Esophagus (tissue), 2 donors: ENCODE measurements around the gene LPGAT1. TPM values are rescaled to one million over a fixed set of nuclear protein-coding genes. Genes with fewer than 3 reads are reported as not detected.

Experiments
- H3K27ac ChIP-seq, 2 donors: one replicate each; pipeline ENCODE4 v1.5.1; 2013; ENCODE audit warnings: low read depth in 2 of 2, mild to moderate bottlenecking in 2 of 2, inconsistent platforms in 1 of 2, low read length in 1 of 2, moderate library complexity in 1 of 2
- H3K27me3 ChIP-seq, 2 donors: one replicate each; pipeline ENCODE4 v1.6.1; 2013; ENCODE audit warnings: low read length in 2 of 2, control low read depth in 1 of 2, mild to moderate bottlenecking in 1 of 2; ENCODE audit not compliant: insufficient read depth in 2 of 2, control insufficient read depth in 1 of 2
- H3K36me3 ChIP-seq, 2 donors: one replicate each; pipeline ENCODE4 v1.6.1; 2013; ENCODE audit warnings: low read length in 1 of 2; ENCODE audit not compliant: control insufficient read depth in 2 of 2, insufficient read depth in 2 of 2
- H3K4me1 ChIP-seq, 2 donors: one replicate each; pipeline ENCODE4 v1.6.1; 2013; ENCODE audit warnings: low read length in 1 of 2; ENCODE audit not compliant: control insufficient read depth in 2 of 2, insufficient read depth in 2 of 2
- H3K4me3 ChIP-seq, 2 donors: one replicate each; pipeline ENCODE4 v1.5.1; 2013; ENCODE audit warnings: low read length in 2 of 2, mild to moderate bottlenecking in 2 of 2, low read depth in 1 of 2, moderate library complexity in 1 of 2
- H3K9me3 ChIP-seq, 2 donors: one replicate each; pipeline ENCODE4 v1.6.1; 2013; ENCODE audit warnings: mild to moderate bottlenecking in 2 of 2, low read depth in 1 of 2, low read length in 1 of 2, moderate library complexity in 1 of 2; ENCODE audit not compliant: control insufficient read depth in 2 of 2, insufficient read depth in 1 of 2
- WGBS, 2 donors: extraction: QIAGEN DNeasy Blood & Tissue Kit; methylation state at CpG; one replicate each; pipeline ENCODE4 v1.1.7; 2013; 5-methylcytosine and 5-hydroxymethylcytosine counted together
- polyA plus RNA-seq, 2 donors: library from polyadenylated mRNA; stranded (reverse); fragments of 200-250 nt; gene quantifications; one replicate each; pipeline ENCODE4 v1.2.3, GENCODE V29; 2013
- donor health status: healthy with polysubstance abuse.
- donor health status: Bipolar disorder and iron deficiency.

LPGAT1 gene
- polyA plus RNA-seq, 2 donors: 3.1 to 3.7 TPM

DNA sequence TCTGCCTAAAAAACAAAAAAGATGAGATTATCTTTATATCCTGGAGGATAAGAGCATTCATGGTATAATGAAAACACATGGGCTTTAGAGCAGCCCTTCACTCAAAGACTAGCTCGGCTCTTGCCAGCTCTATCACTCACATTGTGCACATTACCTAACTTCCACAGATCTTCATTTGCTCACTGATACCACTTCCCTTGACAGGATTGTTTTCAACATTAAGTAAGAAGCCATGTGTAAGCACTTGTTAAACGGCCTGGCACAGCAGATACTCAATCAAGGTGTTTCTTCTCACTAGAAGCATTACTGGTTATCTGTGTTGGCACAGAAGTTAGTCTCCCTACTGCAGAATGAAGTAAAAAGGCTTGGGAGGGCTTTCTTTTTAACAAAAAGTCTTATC, 18.7 kb downstream of the LPGAT1 start:
- Histone ChIP-seq H3K9me3 (no peaks in the 10 kb centered on the region), H3K4me1 (no peaks in the 10 kb centered on the region), H3K27ac (no peak overlapping the region), H3K27me3 (no peaks in the 10 kb centered on the region), H3K36me3 (no peaks in the 10 kb centered on the region), H3K4me3 (no peak overlapping the region)
- WGBS, 2 donors: 60 to 64% methylated on average over 2 of the region's 2 CpGs

DNA sequence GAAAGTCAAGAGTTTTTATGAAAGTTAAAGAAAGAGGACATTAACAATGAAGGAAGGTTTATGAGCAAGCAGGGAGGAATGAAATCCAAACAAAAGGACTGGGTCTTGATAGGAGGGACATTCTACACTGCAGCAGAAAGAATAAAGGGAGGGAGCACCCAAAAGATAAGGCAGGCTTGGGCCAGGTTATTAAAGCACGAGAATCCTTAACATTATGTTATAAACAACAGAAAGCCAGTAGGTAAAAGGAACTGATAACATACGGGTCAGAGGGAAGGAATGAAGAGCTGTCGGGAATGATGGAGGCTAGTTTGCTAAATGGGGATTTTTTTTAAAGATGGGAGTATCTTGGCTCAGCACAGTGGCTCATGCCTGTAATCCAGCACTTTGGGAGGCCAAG, 19.4 kb downstream of the LPGAT1 start:
- WGBS, 2 donors: 84 to 85% methylated on average over 3 of the region's 3 CpGs
- Histone ChIP-seq H3K4me3 (no peak overlapping the region), H3K9me3 (no peaks in the 10 kb centered on the region), H3K36me3 (no peaks in the 10 kb centered on the region), H3K4me1 (no peaks in the 10 kb centered on the region), H3K27me3 (no peaks in the 10 kb centered on the region), H3K27ac (no peak overlapping the region)

DNA sequence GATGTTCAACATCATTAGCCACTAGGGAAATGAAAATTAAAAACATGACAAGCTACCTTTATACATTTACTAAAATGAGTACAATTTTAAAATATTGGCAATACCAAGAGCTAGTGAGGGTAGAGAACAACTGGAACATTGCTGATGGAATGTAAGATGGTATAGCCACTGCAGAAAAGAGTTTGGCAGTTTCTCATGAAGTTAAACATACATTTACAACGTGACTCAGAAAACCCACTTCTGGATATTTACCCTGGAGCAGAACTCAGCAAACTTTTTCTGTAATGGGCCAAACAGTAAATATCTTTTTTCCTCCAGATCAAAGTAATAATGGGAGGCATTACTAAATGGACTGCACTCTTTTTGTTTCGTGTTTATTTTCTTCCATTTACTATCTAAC, 22.1 kb downstream of the LPGAT1 start:
- H3K36me3 ChIP-seq: no peaks in the 10 kb centered on the region
- 61 to 75% methylated on average over 2 of the region's 2 CpGs for WGBS, 2 donors

DNA sequence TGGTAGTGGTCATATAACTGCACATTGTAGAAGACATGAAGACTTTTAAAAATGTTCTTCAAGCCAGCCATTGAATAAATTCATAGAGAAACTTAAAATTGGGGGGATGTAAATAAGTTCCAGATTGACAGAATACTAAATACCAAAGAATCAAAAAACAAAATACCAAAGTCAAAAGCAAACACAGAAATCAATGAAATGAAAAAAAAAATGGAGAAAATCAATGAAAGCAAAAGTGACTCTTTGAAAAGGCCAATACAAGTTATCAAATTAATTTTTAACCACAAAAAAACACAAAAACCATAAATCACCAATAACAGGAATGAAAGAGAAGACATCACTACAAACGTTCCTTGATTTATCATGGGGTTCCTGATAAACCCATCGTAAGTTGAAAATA, 25.6 kb downstream of the LPGAT1 start:
- 81 to 89% methylated on average over 2 of the region's 2 CpGs for WGBS, 2 donors
- Histone ChIP-seq H3K4me1 (no peaks in the 10 kb centered on the region), H3K27ac (no peak overlapping the region), H3K27me3 (no peaks in the 10 kb centered on the region), H3K4me3 (no peak overlapping the region), H3K9me3 (no peaks in the 10 kb centered on the region), H3K36me3 (no peaks in the 10 kb centered on the region)

More for the DNA sequence above, 22.1 kb downstream of the LPGAT1 start:
- H3K27ac ChIP-seq: no peak overlapping the region
- H3K4me3 ChIP-seq: no peak overlapping the region
- H3K9me3 ChIP-seq: no peaks in the 10 kb centered on the region
- no peaks in the 10 kb centered on the region for H3K27me3 ChIP-seq
- no peaks in the 10 kb centered on the region for H3K4me1 ChIP-seq

DNA sequence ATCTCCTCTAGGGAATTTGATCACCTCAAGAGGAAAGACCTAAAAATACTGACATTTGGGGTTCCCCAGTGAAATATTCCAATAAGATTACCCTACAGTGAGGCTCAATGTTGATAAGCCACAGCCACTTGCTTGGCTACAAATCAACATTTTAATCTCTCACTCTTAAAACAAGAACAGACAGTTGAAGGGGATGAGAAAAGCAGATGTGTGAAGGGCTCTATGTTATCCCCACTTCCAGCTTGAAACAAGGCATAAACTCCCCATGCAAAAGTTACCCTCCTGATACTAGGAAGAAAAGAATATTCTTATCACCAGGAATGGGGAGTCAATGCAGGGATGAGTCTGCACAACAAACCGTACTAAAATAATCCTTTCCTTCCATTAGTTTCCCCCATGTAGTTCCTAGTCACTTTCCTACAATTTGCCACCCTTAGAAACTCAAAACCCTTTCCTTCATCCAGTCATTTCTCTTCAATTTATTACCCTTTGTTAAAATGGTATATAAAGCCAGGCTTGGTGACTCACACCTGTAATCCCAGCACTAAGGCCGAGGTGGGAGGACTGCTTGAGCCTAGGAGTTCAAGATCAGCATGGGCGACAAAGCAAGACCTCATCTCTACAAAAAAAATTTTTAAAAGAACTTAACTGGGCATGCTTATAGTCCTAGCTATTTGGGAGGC, 29.5 kb downstream of the LPGAT1 start:
- H3K4me1 ChIP-seq: no peaks in the 10 kb centered on the region
- no peaks in the 10 kb centered on the region for H3K27me3 ChIP-seq
- no peak overlapping the region for H3K4me3 ChIP-seq
- 87 to 93% methylated on average over 3 of the region's 3 CpGs for WGBS, 2 donors
- no peaks in the 10 kb centered on the region for H3K9me3 ChIP-seq
- H3K27ac ChIP-seq: no peak overlapping the region
- H3K36me3 ChIP-seq: no peaks in the 10 kb centered on the region

DNA sequence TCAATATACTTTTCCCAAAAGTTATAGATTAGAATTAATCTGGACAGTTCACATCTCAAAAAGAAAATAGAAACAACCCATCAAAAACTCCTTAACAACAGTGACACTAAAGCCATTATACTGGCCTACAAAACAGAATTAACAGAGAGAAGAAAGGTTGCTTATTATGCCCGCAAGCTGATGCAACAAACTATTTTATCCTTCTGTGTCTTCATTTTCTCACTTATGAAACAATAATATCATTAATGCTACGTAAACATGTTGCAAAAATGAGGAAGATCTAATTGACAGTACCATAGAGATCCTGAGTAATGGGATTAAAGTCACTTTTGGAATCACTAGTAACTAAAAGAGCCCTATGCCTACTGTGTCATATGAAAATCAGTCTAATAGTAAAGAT, 32.6 kb downstream of the LPGAT1 start:
- no peaks in the 10 kb centered on the region for H3K4me1 ChIP-seq
- no peaks in the 10 kb centered on the region for H3K9me3 ChIP-seq
- no peaks in the 10 kb centered on the region for H3K36me3 ChIP-seq
- no peak overlapping the region for H3K27ac ChIP-seq
- H3K4me3 ChIP-seq: no peak overlapping the region
- 68 to 71% methylated on average over 2 of the region's 2 CpGs for WGBS, 2 donors
- H3K27me3 ChIP-seq: no peaks in the 10 kb centered on the region

DNA sequence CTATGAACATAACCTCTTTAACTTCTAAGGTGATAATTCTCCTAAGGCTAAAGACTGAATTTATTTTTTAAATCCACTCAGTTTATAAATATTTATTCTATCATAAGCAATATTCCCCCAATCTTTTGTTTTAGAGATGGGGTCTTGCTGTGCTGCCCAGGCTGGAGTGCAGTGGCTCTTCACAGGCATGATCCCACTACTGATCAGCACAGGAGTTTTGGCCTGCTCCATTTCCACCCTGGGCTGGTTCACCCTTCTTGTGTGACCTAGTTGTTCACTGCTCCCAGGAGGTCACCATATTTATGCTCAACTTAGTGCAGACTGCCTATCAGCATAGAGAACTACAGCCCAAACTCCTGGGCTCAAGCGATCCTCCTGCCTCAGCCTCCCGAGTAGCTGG, 38.6 kb downstream of the LPGAT1 start:
- H3K36me3 ChIP-seq: peaks cover 0 to 2% of the 10 kb centered on the region in 2 donors
- 96 to 100% methylated on average over 2 of the region's 2 CpGs for WGBS, 2 donors
- no peak overlapping the region for H3K27ac ChIP-seq
- no peaks in the 10 kb centered on the region for H3K27me3 ChIP-seq
- no peak overlapping the region for H3K4me3 ChIP-seq
- no peaks in the 10 kb centered on the region for H3K4me1 ChIP-seq
- H3K9me3 ChIP-seq: no peaks in the 10 kb centered on the region

DNA sequence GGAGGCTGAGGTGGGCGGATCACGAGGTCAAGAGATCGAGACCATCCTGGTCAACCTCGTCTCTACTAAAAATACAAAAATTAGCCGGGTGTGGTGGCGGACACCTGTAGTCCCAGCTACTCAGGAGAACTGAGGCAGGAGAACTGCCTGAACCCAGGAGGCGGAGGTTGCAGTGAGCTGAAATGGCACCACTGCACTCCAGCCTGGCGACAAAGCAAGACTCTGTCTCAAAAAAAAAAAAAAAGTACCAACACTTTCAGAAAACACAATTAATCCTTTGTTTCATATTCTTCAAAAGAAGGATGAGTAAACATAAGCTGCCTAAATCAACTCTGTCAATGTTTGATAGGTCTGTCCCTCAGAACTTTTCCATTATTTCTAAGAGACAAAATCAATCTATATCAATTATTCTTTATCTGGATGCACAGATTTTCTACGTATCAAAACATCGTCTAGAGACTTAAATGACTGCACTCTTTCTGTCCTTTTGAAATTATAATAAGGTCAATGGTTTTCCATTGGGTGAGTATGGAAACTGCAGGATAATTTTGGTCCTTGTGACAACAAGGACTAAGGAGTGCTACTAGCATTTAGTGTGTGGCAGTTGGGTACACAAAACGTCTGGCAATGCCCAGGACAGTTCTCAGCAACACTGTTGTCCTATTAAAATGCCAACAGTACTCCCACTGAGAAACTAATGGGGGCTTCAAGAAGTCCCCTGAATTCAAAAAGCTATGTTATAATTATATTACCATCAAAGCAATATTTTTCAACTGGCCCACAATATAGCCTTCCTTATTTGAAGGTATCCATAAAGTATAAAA, 40.7 kb downstream of the LPGAT1 start:
- Histone ChIP-seq H3K27me3 (no peaks in the 10 kb centered on the region), H3K4me1 (no peaks in the 10 kb centered on the region), H3K9me3 (no peaks in the 10 kb centered on the region), H3K27ac (no peak overlapping the region), H3K36me3 (peaks cover 0 to 2% of the 10 kb centered on the region in 2 donors), H3K4me3 (no peak overlapping the region)
- WGBS, 2 donors: 86 to 93% methylated on average over 11 of the region's 11 CpGs

DNA sequence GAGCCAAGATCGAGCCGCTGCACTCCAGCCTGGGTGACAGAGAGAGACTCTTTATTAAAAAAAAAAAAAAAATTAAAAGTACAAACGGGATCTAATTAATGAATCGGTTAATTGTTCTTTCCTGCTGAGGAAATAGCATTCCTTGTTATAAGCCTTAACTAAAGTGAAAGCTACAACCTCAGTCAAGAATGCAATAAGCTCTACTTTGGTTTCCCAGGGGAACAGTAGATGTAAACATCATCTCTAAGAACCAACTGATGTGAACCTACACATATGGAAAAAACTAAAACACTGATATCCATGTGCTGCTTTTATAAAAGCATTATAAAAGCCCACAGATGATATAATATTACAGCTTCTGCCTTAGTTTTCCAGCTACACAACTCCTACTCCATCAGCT, 41.9 kb downstream of the LPGAT1 start:
- peaks cover 0 to 2% of the 10 kb centered on the region in 2 donors for H3K36me3 ChIP-seq
- no peaks in the 10 kb centered on the region for H3K4me1 ChIP-seq
- 67 to 77% methylated on average over 4 of the region's 4 CpGs for WGBS, 2 donors
- no peak overlapping the region for H3K4me3 ChIP-seq
- no peaks in the 10 kb centered on the region for H3K27me3 ChIP-seq
- H3K9me3 ChIP-seq: no peaks in the 10 kb centered on the region
- no peak overlapping the region for H3K27ac ChIP-seq

DNA sequence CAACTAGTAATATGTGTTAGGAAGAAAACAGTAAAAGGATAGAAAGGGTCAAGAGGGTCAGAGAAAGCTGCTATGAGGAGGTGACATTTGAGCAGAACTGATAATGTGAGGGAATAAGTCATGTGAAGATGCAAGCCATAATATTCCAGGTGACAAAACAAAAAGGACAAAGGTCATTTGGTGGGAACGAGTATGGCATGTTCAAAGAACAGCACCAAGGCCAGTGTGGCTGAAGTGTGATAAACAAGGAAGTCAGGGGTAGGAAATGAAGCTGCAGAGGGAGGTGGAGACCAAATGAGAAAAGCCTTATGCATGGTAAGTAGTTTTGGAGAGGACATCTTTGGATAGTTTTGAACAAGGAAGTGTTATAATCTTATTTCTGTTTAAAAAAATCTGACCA, 46.7 kb downstream of the LPGAT1 start:
- Histone ChIP-seq H3K36me3 (no peaks in the 10 kb centered on the region), H3K9me3 (no peaks in the 10 kb centered on the region), H3K4me1 (no peaks in the 10 kb centered on the region), H3K27me3 (no peaks in the 10 kb centered on the region), H3K4me3 (no peak overlapping the region), H3K27ac (no peak overlapping the region)
- 32 to 43% methylated on average over 1 of the region's 1 CpG for WGBS, 2 donors
